GM23248 (cell line): Measurements from ENCODE around the gene LCMT2. TPM values are rescaled to one million over a fixed set of nuclear protein-coding genes. Genes with fewer than 3 reads are reported as not detected.

Source experiments
- DNase-seq: peaks from one replicate; pipeline ENCODE4 v3.0.0-alpha.2; 2015
- H2AFZ ChIP-seq: fragments of 200-600 bp; sonication (generic); 2 replicates; pipeline ENCODE4 v1.6.1; 2016; ENCODE audit warnings: antibody characterized with exemption
- H3F3A ChIP-seq: fragments of 200-600 bp; sonication (generic); 2 replicates; pipeline ENCODE4 v1.6.1; 2016; ENCODE audit warnings: mild to moderate bottlenecking, antibody characterized with exemption, mixed run types; ENCODE audit not compliant: insufficient read depth
- H3K27ac ChIP-seq: fragments of 200-600 bp; sonication (generic); 2 replicates; pipeline ENCODE4 v1.5.1; 2016; ENCODE audit warnings: mild to moderate bottlenecking
- H3K27me3 ChIP-seq: fragments of 200-600 bp; sonication (generic); replicated peaks from 2 replicates; pipeline ENCODE4 v1.6.1; 2016; ENCODE audit warnings: mild to moderate bottlenecking; ENCODE audit not compliant: insufficient read depth
- H3K36me3 ChIP-seq: fragments of 200-600 bp; sonication (generic); 2 replicates; pipeline ENCODE4 v1.6.1; 2016; ENCODE audit warnings: low read depth, mild to moderate bottlenecking
- H3K4me1 ChIP-seq: fragments of 200-600 bp; sonication (generic); 2 replicates; pipeline ENCODE4 v1.6.1; 2016; ENCODE audit warnings: mild to moderate bottlenecking; ENCODE audit not compliant: insufficient read depth
- H3K4me2 ChIP-seq: fragments of 200-600 bp; sonication (generic); one replicate; pipeline ENCODE4 v1.6.1; 2016; ENCODE audit warnings: mild to moderate bottlenecking; ENCODE audit not compliant: unreplicated experiment
- H3K4me3 ChIP-seq: fragments of 200-600 bp; sonication (generic); 2 replicates; pipeline ENCODE4 v1.5.1; 2016; ENCODE audit warnings: mild to moderate bottlenecking
- H3K79me2 ChIP-seq: fragments of 200-600 bp; sonication (generic); 2 replicates; pipeline ENCODE4 v1.6.1; 2016; ENCODE audit warnings: mild to moderate bottlenecking; ENCODE audit not compliant: insufficient read depth
- H3K9ac ChIP-seq: fragments of 200-600 bp; sonication (generic); 2 replicates; pipeline ENCODE4 v1.6.1; 2016; ENCODE audit warnings: mild to moderate bottlenecking
- H3K9me2 ChIP-seq: fragments of 200-600 bp; sonication (generic); 2 replicates; pipeline ENCODE4 v1.6.1; 2016; ENCODE audit warnings: mixed run types, mild to moderate bottlenecking, moderate library complexity; ENCODE audit not compliant: insufficient read depth
- H3K9me3 ChIP-seq: fragments of 200-600 bp; sonication (generic); one replicate; pipeline ENCODE4 v1.6.1; 2017; ENCODE audit warnings: low read depth
- H4K20me1 ChIP-seq: fragments of 200-600 bp; sonication (generic); 2 replicates; pipeline ENCODE4 v1.6.0; 2016; ENCODE audit not compliant: insufficient read depth
- EZH2 ChIP-seq: fragments of 200-600 bp; sonication (generic); IDR thresholded peaks from 2 replicates; pipeline ENCODE4 v1.6.1; 2018; ENCODE audit warnings: antibody characterized with exemption, mild to moderate bottlenecking; ENCODE audit not compliant: insufficient read depth, poor library complexity, severe bottlenecking
- EZH2phosphoT487 ChIP-seq: fragments of 200-600 bp; sonication (generic); IDR thresholded peaks from 2 replicates; pipeline ENCODE4 v1.6.1; 2018; ENCODE audit warnings: antibody characterized with exemption, moderate library complexity, mild to moderate bottlenecking, low read depth; ENCODE audit not compliant: insufficient read depth
- WGBS, 2 experiments: methylation state at CpG; one replicate each; pipeline ENCODE4 v1.1.6; 2015 to 2017; ENCODE audit warnings: low lambda C conversion rate in 2 of 2, low coverage in 1 of 2; ENCODE audit errors: missing lambda C conversion rate in 2 of 2; 5-methylcytosine and 5-hydroxymethylcytosine counted together
- in situ Hi-C: fragments of 300-500 bp; cut with MboI; formaldehyde crosslinking; loops from 2 replicates; pipeline ENCODE4 v1.15.0; 2020
- polyA plus RNA-seq: library from polyadenylated mRNA; unstranded; fragments of >200 nt; fragmentation: Nextera tagmentation; extraction: Ambion mirVana; gene quantifications from 2 replicates; pipeline ENCODE4 v1.2.1, GENCODE V29; 2016
- total RNA-seq: library from RNA; depleted of rRNA; stranded (reverse); fragments of >200 nt; shearing (Covaris generic); gene quantifications from 2 replicates; pipeline ENCODE4 v1.2.3, GENCODE V29; 2014

The LCMT2 gene
- total and polyA plus RNA-seq, 2 experiments from 2014 or later = 7.7 to 8.4 TPM

DNA sequence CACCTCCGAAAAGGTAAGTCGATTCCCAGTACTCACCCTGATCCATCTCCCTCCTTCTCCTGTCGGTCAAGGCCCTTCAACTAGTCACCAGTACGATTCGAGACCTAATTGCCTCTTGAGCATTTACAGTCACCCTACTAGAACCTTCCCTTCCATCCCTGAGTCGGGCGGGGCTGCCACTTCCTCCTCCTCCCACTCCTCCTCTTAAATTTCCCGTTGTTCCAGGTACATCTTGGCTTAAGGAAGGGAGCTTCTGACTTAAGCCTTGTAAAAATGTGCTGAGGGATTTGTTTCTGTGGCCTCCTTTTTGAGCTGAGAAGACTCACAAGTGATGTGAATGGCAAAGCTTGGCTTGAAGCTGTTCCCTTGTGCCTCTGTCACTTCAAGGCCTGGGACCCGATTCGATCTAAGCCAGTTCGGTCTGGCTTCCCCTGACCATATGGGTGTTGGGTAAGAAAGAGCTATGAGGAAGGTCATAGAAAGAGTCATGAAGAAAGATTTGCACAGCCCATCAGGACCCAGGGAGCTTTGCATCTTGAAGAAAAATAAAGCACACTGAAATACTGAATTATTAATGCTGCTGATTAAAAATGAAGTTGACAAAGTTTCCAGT lies 28.1 kb downstream of the LCMT2 start, which contains the start of gene TGM7:
TSS of gene TGM7 (minus strand) at position 51 of the 613 bp plus-strand sequence.
- no peaks in the 10 kb centered on the region for H3K9me2 ChIP-seq
- TF ChIP-seq EZH2phosphoT487 (no peak), EZH2 (no peak)
- H3K4me1 ChIP-seq = 0 out of 2 replicates have a peak, but pooled peaks cover 3% of the 10 kb centered on the region
- in situ Hi-C loops = no loop called here
- H3K27me3 ChIP-seq = peaks cover 38% of the 10 kb centered on the region
- H4K20me1 ChIP-seq = no peaks in the 10 kb centered on the region
- H3F3A ChIP-seq = no peaks in the 10 kb centered on the region
- DNase-seq = no peak
- H3K79me2 ChIP-seq = no peaks in the 10 kb centered on the region
- no peak within 1 kb of the TSS for H3K9ac ChIP-seq
- no peaks in the 10 kb centered on the region for H3K9me3 ChIP-seq
- no peak within 1 kb of the TSS for H3K27ac ChIP-seq
- no peaks in the 10 kb centered on the region for H3K36me3 ChIP-seq
- H3K4me2 ChIP-seq = no peak within 1 kb of the TSS
- H2AFZ ChIP-seq = no peak within 1 kb of the TSS
- no peak within 1 kb of the TSS for H3K4me3 ChIP-seq
- 71 to 81% methylated on average over 11 of the region's 11 CpGs for WGBS, 2 experiments

DNA sequence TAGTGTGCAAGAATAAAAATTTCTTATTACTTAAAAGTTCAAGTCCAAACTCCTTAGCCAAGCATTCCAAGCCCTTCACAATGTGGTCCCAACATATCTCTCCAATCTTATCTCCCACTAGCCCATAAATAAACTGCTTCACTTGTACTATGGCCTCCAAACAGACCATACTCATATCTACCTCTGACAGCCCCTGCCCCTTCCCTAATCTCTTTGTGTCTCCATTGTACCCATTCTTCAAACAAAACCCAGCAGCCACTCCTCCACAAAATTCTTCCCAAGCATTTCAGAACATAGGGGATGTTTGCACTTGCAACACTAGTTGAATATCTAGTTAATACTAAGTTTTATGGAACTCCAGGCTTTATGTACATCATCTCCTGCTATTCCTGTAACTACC lies 30.5 kb downstream of the LCMT2 start:
- 0 out of 2 replicates have a peak, but pooled peaks cover 3% of the 10 kb centered on the region for H3K4me1 ChIP-seq
- in situ Hi-C loops = no loop called here
- H3K9ac ChIP-seq = no peak overlapping the region
- no peak overlapping the region for H3K4me2 ChIP-seq
- H3K9me3 ChIP-seq = no peaks in the 10 kb centered on the region
- no peak overlapping the region for H3K4me3 ChIP-seq
- H2AFZ ChIP-seq = no peak overlapping the region
- H3K27ac ChIP-seq = no peak overlapping the region
- peaks cover 40% of the 10 kb centered on the region for H3K27me3 ChIP-seq
- no peak for DNase-seq
- H4K20me1 ChIP-seq = no peaks in the 10 kb centered on the region
- no peaks in the 10 kb centered on the region for H3K79me2 ChIP-seq
- H3K9me2 ChIP-seq = no peaks in the 10 kb centered on the region
- no peak for TF ChIP-seq EZH2
- no peak for TF ChIP-seq EZH2phosphoT487
- H3F3A ChIP-seq = no peaks in the 10 kb centered on the region
- no peaks in the 10 kb centered on the region for H3K36me3 ChIP-seq

DNA sequence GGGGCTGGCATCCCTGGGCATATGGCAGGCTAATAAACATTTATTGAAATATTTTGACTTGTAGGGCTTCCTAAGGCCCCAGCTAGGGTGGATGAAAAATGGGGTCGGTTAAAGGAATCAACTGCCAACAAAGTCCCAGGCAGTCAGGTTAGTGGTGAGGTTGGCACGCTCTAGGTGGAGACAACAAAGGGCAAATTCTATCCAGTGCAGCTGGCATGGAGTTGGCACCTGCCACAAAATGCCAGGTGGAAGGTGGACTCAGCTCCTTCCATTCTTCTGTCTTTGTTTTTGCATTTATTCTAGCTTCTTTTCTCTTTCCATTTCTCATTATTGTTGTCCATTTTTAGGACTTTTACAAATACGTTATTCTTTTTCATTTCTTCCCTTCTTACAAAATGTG lies 31.0 kb downstream of the LCMT2 start:
- Histone ChIP-seq H3K27ac (no peak overlapping the region), H3K4me2 (no peak overlapping the region), H3F3A (no peaks in the 10 kb centered on the region), H3K79me2 (no peaks in the 10 kb centered on the region), H3K9me3 (no peaks in the 10 kb centered on the region), H3K27me3 (peaks cover 42% of the 10 kb centered on the region), H3K36me3 (no peaks in the 10 kb centered on the region), H4K20me1 (no peaks in the 10 kb centered on the region), H3K9me2 (no peaks in the 10 kb centered on the region), H3K9ac (no peak overlapping the region), H3K4me3 (no peak overlapping the region), H2AFZ (no peak overlapping the region), H3K4me1 (0 out of 2 replicates have a peak, but pooled peaks cover 3% of the 10 kb centered on the region)
- TF ChIP-seq EZH2 = no peak
- TF ChIP-seq EZH2phosphoT487 = no peak
- in situ Hi-C loops = no loop called here
- WGBS, 2 experiments = 69 to 82% methylated on average over 3 of the region's 3 CpGs
- no peak for DNase-seq

DNA sequence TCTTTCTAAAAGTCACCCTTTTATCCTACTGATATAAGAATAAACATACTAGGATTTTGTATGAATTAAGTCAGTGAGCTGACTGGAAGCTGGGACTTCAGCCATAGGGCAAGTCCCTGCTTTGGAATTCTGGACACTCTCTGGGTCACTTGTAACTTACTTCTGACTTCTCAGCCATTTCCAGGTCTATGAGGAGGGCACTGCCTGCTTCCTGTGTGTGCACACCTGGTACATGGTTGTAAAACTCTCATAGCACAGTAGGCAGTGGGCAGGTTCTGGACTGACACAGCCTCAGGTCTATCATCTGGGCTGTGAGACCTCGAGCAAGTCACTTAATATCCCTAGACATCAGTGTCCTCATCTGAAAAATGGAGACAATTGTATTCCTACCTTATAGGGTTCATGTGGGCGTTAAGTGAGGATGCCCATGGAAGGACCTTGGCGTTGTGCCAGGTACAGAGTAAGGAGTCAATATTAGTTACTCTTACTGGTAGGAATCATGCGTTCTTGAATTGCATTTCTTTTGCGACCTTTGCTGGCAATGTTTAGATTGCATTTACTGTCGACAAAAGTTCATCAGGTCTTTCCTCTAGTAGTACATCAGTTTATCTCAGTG lies 36.2 kb downstream of the LCMT2 start:
- no peaks in the 10 kb centered on the region for H3K9me2 ChIP-seq
- no peaks in the 10 kb centered on the region for H3K79me2 ChIP-seq
- H3K27me3 ChIP-seq = peaks cover 56% of the 10 kb centered on the region
- H3K4me3 ChIP-seq = no peak overlapping the region
- H3K9me3 ChIP-seq = no peaks in the 10 kb centered on the region
- no peak overlapping the region for H2AFZ ChIP-seq
- DNase-seq = no peak
- in situ Hi-C loops = no loop called here
- TF ChIP-seq EZH2 = no peak
- TF ChIP-seq EZH2phosphoT487 = no peak
- H3F3A ChIP-seq = no peaks in the 10 kb centered on the region; the same call in 1 of the 2 replicates
- no peak overlapping the region for H3K27ac ChIP-seq
- no peak overlapping the region for H3K4me2 ChIP-seq
- peaks cover 11% of the 10 kb centered on the region; the same call in 1 of the 2 replicates for H3K4me1 ChIP-seq
- H3K36me3 ChIP-seq = no peaks in the 10 kb centered on the region
- WGBS, 2 experiments = 62 to 70% methylated on average over 6 of the region's 6 CpGs
- H3K9ac ChIP-seq = no peak overlapping the region
- H4K20me1 ChIP-seq = no peaks in the 10 kb centered on the region
